HG03095 (cell line): ENCODE results near the gene NXF2B.
"Not testable (repeated sequence)": the region's sequence is repeated elsewhere in the genome, so short reads cannot be mapped to it uniquely, and the experiment has no call there.

Source experiments
- ATAC-seq: cut with Tn5 transposase; IDR thresholded peaks from one replicate; pipeline ENCODE4 v1.9.1; 2021; ENCODE audit warnings: moderate library complexity; ENCODE audit not compliant: unreplicated experiment

NXF2B gene, protein sequence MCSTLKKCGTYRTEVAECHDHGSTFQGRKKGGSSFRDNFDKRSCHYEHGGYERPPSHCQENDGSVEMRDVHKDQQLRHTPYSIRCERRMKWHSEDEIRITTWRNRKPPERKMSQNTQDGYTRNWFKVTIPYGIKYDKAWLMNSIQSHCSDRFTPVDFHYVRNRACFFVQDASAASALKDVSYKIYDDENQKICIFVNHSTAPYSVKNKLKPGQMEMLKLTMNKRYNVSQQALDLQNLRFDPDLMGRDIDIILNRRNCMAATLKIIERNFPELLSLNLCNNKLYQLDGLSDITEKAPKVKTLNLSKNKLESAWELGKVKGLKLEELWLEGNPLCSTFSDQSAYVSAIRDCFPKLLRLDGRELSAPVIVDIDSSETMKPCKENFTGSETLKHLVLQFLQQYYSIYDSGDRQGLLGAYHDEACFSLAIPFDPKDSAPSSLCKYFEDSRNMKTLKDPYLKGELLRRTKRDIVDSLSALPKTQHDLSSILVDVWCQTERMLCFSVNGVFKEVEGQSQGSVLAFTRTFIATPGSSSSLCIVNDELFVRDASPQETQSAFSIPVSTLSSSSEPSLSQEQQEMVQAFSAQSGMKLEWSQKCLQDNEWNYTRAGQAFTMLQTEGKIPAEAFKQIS

DNA sequence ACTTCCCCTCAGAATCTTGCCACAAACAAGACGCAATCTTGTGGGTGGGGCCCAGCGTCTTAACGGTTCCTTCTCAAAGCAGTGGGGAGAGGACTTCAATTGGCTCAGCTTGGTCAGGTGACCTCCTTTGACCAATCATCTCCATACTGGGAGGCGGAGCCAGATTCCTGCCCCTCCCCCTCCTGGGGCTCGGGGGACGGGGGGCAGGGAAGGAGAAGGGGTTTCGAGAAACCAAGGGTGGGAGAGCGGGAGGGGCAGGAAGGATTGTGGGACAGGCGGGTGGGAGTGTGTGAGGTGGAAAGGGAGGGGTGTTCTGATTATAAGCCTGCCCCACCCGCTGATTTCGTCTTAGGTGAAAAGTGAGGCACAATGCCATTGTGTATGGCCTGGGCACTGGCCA, at the start of gene NXF2B:
TSS of gene NXF2B (minus strand) at position 101 of the 400 bp plus-strand sequence. CDS start 59,972 bp downstream, outside the sequence.
- not testable (repeated sequence) for ATAC-seq

DNA sequence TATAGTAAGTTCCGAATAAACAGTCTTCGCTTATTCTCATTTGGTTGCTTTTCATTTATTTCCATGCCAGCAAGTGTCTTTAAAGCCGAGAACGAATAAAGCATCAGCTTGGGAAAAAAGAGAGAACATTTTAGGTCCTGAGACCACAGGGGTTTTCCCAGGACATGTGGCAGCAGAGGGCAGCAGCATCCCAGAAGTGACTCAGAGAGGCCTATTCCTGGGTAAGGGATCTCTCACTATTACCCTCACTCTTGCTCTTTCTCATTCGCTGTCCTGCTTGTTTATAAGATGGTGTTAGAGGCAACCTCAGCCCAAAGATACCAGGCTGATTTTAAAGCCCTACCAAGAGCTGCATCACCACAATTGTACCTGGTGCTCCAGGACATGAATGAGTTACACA, 39.0 kb upstream of the NXF2B start:
- not testable (repeated sequence) for ATAC-seq

DNA sequence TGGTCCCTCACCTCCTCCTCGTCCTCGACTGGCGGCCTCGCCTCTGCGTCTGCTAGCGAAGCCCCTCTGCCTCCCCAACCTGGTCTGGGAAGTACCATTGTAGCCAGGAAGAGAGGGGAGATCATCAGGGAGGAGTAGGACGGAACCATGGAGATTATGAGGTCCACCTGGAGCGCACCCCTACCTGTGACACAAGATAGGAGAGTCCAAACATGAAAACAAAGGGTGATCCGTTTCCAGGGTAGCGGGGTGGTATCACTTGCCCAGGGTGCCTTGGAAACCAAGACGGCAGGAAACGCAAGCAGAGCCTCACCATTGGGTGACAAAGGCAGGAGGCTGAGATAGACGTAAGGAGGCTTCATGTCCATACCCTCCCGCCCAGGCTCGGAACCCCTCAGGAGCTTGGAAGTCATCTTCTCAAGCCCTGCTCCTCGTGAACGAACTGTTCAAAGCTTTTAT, 32.0 kb upstream of the NXF2B start, which contains the start of gene TCP11X2:
TSS of gene TCP11X2 (minus strand) at position 51 of the 459 bp plus-strand sequence.
- not testable (repeated sequence) for ATAC-seq

DNA sequence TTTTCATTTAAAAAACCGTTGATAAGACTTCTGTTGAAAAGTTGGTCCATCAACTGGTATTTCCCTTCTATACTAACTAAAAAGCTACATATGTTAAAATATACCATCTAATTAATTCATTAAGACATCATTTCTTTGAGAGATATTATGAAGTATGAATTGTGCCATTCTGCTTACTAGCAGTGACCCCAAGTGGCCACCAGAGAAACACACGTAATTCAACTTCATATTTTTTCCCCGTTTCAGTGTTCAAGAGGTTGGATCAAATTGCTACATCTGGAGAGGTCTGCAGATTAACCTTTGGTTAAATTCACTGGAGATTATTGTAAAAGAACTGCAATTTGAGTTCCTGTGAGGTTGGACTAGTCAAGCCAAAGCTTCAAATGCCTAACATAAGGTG, 30.4 kb upstream of the NXF2B start:
- not testable (repeated sequence) for ATAC-seq

DNA sequence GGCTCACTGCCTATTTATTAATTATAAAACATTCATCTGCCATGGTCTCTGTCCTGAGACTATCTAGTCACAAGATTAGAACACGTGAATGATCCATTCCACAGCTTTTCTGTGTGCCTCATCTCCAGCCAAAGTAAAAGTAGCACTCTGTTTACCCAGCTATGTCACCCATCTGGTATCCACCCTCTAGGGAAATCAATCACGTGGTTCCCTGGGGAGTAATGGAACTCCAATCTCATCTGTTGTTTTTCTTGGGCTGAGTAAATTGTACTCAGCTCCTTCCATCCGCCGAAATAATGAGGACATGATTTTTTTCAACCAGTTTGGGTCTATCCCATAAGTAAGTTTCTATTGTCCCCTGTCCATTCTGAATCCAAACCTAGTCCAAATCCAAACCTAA, 18.8 kb upstream of the NXF2B start:
- ATAC-seq = not testable (repeated sequence)

DNA sequence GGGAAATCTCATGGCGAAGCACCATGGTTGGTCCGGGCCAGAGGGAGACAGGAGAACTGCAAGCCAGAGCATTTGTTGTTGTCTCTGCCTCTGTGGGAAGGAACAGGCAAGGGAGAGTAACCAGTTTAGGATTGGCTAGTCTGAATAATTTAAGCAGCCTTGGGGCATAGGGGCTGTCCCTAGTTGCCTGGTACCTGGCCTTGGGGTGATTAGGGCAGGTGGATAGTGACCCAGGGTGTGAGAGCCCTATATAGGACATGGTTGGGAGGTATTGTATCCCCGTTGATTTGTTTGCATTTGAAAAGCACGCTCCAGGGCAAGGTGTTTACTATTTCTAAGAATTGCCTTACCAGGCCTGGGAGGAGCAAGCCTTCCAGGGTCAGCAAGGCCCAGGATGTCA, 25.3 kb downstream of the NXF2B start:
- not testable (repeated sequence) for ATAC-seq

DNA sequence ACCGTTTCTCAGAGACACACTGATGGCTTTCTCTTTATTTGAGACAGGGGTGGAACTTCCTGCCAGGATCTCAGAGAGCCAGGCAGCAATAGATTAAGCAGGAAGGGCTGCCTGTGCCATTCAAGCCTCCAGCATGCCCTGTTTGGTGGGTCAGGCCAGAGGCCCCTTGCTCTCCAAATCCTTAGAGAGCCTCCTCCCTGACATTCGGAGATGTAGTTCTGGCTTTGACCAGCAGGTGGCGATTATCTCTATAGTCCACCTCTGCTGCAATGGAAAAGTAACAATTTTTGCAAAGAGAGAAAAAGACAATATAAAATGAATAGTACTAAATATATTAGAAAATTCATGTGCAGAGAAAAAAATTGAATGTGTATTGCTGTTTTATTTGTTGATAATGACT, 93.9 kb downstream of the NXF2B start:
- no peak for ATAC-seq

DNA sequence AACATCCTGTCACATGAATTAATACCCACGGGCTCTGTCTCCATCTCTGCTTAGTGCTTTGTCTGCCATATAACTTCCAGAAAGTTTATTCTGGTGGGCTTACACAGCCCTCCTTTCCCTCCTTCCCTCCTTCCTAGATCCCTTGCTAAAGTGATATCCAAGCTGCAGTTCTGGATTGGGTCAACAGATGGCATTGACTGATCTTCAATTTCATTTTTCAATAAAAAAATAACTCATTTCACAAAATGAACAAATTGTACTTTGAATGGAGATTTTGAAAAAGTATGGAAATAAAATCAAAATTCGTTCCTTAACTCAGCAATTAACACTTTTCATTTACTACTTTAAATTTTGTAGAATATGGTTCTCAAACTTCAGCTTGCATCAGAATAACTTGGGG, 97.9 kb downstream of the NXF2B start:
- no peak for ATAC-seq

DNA sequence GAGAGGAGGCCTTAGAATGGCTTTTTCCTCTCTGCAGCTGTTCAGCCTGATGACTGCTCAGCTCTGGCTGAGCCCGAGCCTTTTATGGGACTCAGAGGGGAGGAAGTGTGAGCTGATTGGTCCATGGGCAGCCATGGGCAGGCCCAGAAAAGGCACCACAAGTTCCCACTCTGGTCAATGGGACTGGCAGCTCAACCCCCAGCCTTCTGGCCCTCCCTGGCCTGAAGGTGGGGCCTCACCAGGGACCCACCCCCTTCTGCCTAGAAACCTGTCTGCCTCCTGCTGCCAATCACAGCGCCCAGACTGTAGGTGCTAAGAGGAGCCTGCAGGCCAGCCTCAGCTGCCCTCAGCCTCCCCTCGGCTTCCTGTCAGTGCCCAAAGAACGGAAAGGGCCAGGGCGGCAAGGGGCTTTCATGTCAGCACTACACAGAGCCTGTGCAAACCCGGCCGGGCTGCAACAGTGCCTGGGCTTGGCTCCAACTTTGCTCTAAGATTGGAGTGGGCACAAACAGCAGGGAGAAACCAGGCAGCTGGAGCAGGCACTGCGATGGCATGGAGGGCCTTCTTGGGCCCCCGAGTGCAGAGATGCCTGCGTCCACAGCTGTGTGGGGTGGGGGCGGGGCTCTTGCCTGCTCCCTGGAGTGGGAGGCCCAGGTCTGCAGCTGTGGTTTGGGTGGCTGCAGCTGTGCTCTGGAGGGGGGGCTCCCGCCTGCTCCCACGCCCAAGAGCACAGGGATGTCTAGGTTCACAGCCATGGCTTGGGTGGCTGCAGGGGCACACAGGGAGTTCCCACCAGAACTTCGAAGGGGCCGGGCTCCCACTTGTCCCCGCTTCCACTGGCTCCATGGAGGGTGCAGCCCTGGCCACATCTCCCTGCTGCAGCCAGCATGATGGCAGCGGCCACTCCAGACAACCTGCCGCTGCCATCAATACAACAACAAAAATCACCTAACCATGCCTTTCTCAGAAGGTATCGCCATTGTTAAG, 100.2 kb downstream of the NXF2B start:
- ATAC-seq = no peak

DNA sequence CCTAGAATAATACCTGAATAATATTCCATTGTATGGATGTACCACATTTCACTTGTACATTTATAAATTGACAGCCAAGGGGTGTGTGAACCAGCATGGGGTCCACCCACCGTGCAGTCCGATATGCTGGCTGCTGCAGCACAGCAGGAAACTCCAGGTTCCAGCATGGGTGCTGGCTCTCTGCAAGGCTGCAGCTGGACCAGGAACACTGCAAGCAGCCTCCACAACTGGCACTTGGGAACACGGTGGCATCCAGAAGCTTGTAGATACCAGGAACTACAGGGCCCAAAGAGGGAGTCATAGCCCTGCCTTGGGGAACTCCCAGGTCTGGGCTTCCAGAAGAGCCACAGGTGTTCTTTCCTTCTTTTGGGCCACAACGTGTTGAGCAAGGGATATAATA, 101.6 kb downstream of the NXF2B start:
- ATAC-seq = no peak
